HCT116 (cell line): ENCODE measurements around the gene EN2. TPM values are rescaled to one million over a fixed set of nuclear protein-coding genes. Genes with fewer than 3 reads are reported as not detected.

Experiments used
- ATAC-seq: fragments of 200-7000 bp; cut with Tn5 transposase; 2 replicates; pipeline ENCODE4 v1.9.1; 2020; ENCODE audit warnings: mild to moderate bottlenecking, moderate library complexity
- BruUV-seq: library from RNA; stranded (reverse); fragments of 400-500 nt; replicated peaks from 2 replicates; lab custom pipeline; 2021; lab: Mats Ljungman, UMichigan
- CTCF ChIA-PET: fragments of 300-600 bp; sonication (Branson Sonifier 250); formaldehyde crosslinking; loops from one replicate; lab custom pipeline; 2021; ENCODE audit warnings: antibody characterized with exemption; lab: Charles Lee
- POLR2A ChIA-PET: fragments of 300-600, 350-600 bp; sonication (Branson Sonifier 250); formaldehyde crosslinking; loops from one replicate; lab custom pipeline; 2021; ENCODE audit warnings: antibody characterized with exemption; lab: Charles Lee
- RAD21 ChIA-PET, 2 experiments: fragments of 300-600 bp; sonication (Branson Sonifier 250); formaldehyde crosslinking; loops; one replicate each; lab custom pipeline; 2023; ENCODE audit warnings: low total read pairs in 2 of 2; ENCODE audit not compliant: uncharacterized antibody in 2 of 2, unreplicated experiment in 2 of 2, low non-redundant PET in 1 of 2; lab: Charles Lee
- DNase-seq: peaks from one replicate; pipeline ENCODE4 v3.0.0-alpha.2; 2010; ENCODE audit warnings: low read depth, low spot score
- H2AFZ ChIP-seq: fragments of 200-600 bp; shearing (Covaris generic), sonication (generic); 2 replicates; pipeline ENCODE4 v1.6.1; 2017; ENCODE audit warnings: low read depth, mixed run types, mixed read lengths, antibody characterized with exemption, low read length; ENCODE audit not compliant: poor library complexity, severe bottlenecking
- H3K27ac ChIP-seq: 2 replicates; pipeline ENCODE4 v1.5.1; 2012; ENCODE audit warnings: low read depth, low read length
- H3K27me3 ChIP-seq: fragments of 200-600 bp; sonication (generic); 2 replicates; pipeline ENCODE4 v1.6.1; 2016; ENCODE audit warnings: mixed run types, low read length, mixed read lengths; ENCODE audit not compliant: insufficient read depth
- H3K36me3 ChIP-seq, 2 experiments: fragments of 200-500 bp in 1 of 2; fragments of 200-600 bp in 1 of 2; sonication (Bioruptor generic) in 1 of 2; sonication (generic) in 1 of 2; 2 replicates each; pipeline versions ENCODE4 v1.5.1 to v1.6.1; 2014 to 2016; ENCODE audit warnings: low read length in 2 of 2, inconsistent platforms in 1 of 2, mixed read lengths in 1 of 2, mixed run types in 1 of 2; ENCODE audit not compliant: insufficient read depth in 2 of 2, control insufficient read depth in 1 of 2
- H3K4me1 ChIP-seq, 2 experiments: fragments of 200-600 bp in 1 of 2; sonication (generic) in 1 of 2; 2 replicates each; pipeline versions ENCODE4 v1.5.1 to v1.6.1; 2012 to 2017; ENCODE audit warnings: low read length in 2 of 2, inconsistent platforms in 1 of 2, mild to moderate bottlenecking in 1 of 2, mixed read lengths in 1 of 2, mixed run types in 1 of 2, moderate library complexity in 1 of 2; ENCODE audit not compliant: insufficient read depth in 2 of 2, control insufficient read depth in 1 of 2
- H3K4me2 ChIP-seq: fragments of 200-600 bp; sonication (generic); 2 replicates; pipeline ENCODE4 v1.6.1; 2017; ENCODE audit warnings: mixed run types, low read length, mixed read lengths
- H3K4me3 ChIP-seq, 2 experiments: fragments of 200-600 bp in 1 of 2; sonication (generic) in 1 of 2; replicated peaks in 1 of 2; 2 replicates each; pipeline ENCODE4 v1.5.1; 2011 to 2016; ENCODE audit warnings: low read length in 2 of 2, control low read depth in 1 of 2, low read depth in 1 of 2, mild to moderate bottlenecking in 1 of 2, mixed read lengths in 1 of 2, mixed run types in 1 of 2
- H3K79me2 ChIP-seq: fragments of 200-600 bp; sonication (generic); 2 replicates; pipeline ENCODE4 v1.6.1; 2017; ENCODE audit warnings: mild to moderate bottlenecking, mixed run types, low read length, moderate library complexity, mixed read lengths; ENCODE audit not compliant: insufficient read depth
- H3K9ac ChIP-seq: fragments of 200-600 bp; sonication (generic); 2 replicates; pipeline ENCODE4 v1.6.1; 2016; ENCODE audit warnings: low read length, mixed read lengths
- H3K9me2 ChIP-seq: fragments of 200-600 bp; sonication (generic), shearing (Covaris generic); 2 replicates; pipeline ENCODE4 v1.6.1; 2017; ENCODE audit warnings: mixed run types, mild to moderate bottlenecking, moderate library complexity; ENCODE audit not compliant: insufficient read depth
- H3K9me3 ChIP-seq, 2 experiments: fragments of 200-500 bp in 1 of 2; fragments of 200-600 bp in 1 of 2; sonication (Bioruptor generic) in 1 of 2; sonication (generic) in 1 of 2; 2 replicates each; pipeline ENCODE4 v1.6.1; 2014 to 2017; ENCODE audit warnings: low read length in 2 of 2, mixed read lengths in 2 of 2, inconsistent platforms in 1 of 2, low read depth in 1 of 2, mild to moderate bottlenecking in 1 of 2, mixed run types in 1 of 2, moderate library complexity in 1 of 2; ENCODE audit not compliant: control insufficient read depth in 1 of 2, insufficient read depth in 1 of 2
- H4K20me1 ChIP-seq: fragments of 200-600 bp; sonication (generic), shearing (Covaris generic); 2 replicates; pipeline ENCODE4 v1.6.1; 2017; ENCODE audit warnings: mixed run types, mild to moderate bottlenecking, moderate library complexity; ENCODE audit not compliant: insufficient read depth
- ATF3 ChIP-seq: IDR thresholded peaks from 2 replicates; pipeline ENCODE4 v1.6.1; 2012
- ELF1 ChIP-seq: IDR thresholded peaks from 2 replicates; pipeline ENCODE4 v1.6.1; 2012; ENCODE audit warnings: low read depth, borderline replicate concordance
- EZH2 ChIP-seq: fragments of 200-600 bp; sonication (generic); IDR thresholded peaks from 2 replicates; pipeline ENCODE4 v1.6.1; 2017; ENCODE audit warnings: antibody characterized with exemption, mixed run types
- FOSL1 ChIP-seq: IDR thresholded peaks from 2 replicates; pipeline ENCODE4 v1.6.1; 2012; ENCODE audit warnings: low read depth
- JUND ChIP-seq: IDR thresholded peaks from 2 replicates; pipeline ENCODE4 v1.6.1; 2012
- POLR2A ChIP-seq: IDR thresholded peaks from 2 replicates; pipeline ENCODE4 v1.7.0; 2011; ENCODE audit warnings: borderline replicate concordance; ENCODE audit not compliant: insufficient read depth, insufficient read length; ENCODE audit errors: extremely low read depth
- POLR2AphosphoS5 ChIP-seq: IDR thresholded peaks from 2 replicates; pipeline ENCODE4 v1.6.1; 2011; ENCODE audit warnings: mild to moderate bottlenecking, low read depth, low read length, moderate library complexity
- RAD21 ChIP-seq: IDR thresholded peaks from 2 replicates; pipeline ENCODE4 v1.6.1; 2012; ENCODE audit warnings: low read depth, mild to moderate bottlenecking
- REST ChIP-seq: IDR thresholded peaks from 2 replicates; pipeline ENCODE4 v1.6.1; 2012; ENCODE audit warnings: low read depth
- TCF7L2 ChIP-seq: IDR thresholded peaks from 2 replicates; pipeline ENCODE4 v1.7.0; 2011; ENCODE audit warnings: borderline replicate concordance, inconsistent platforms; ENCODE audit not compliant: insufficient read depth, insufficient read length; ENCODE audit errors: extremely low read depth
- ZBTB33 ChIP-seq: IDR thresholded peaks from 2 replicates; pipeline ENCODE4 v1.6.1; 2011; ENCODE audit warnings: mild to moderate bottlenecking, low read length, moderate library complexity; ENCODE audit not compliant: insufficient replicate concordance; ENCODE audit errors: extremely low read depth
- intact Hi-C: fragments of 100-400 bp; cut with micrococcal nuclease; formaldehyde crosslinking; loops from 2 replicates; pipeline ENCODE4 v1.10.0; 2022
- total RNA-seq: library from RNA; stranded (reverse); gene quantifications from one replicate; pipeline ENCODE4 v1.2.1, GENCODE V29; 2021; ENCODE audit not compliant: unreplicated experiment

Gene EN2
- total RNA-seq, 1 experiment from 2014 or later, result 0.32 TPM

- TF ChIP-seq TCF7L2 (peak; percentile 87), POLR2A (peak; percentile 83), RAD21 (no peak)
- H3K27ac ChIP-seq, result no peak overlapping the region
- ATAC-seq, result no peak; the same call in 1 of the 2 replicates
- H4K20me1 ChIP-seq, result no peaks in the 10 kb centered on the region
- ChIA-PET RAD21 (no interaction called here), CTCF (interaction anchor here (1.1 to 1.2 kb wide), 2 partner anchors 16 to 353 kb away, joined by 3 read pairs; no protein-coding TSS in a partner anchor), POLR2A (no interaction called here)
- no TSS peak for BruUV-seq
- H3K4me3 ChIP-seq, result no peak overlapping the region
- DNase-seq, result peak; percentile 29
- no peaks in the 10 kb centered on the region for H3K9me2 ChIP-seq
- H3K4me2 ChIP-seq, result no peak overlapping the region
- no peak overlapping the region for H3K9ac ChIP-seq
- no peaks in the 10 kb centered on the region for H3K36me3 ChIP-seq
- no peaks in the 10 kb centered on the region; the same call in 1 of the 2 replicates for H3K27me3 ChIP-seq
- intact Hi-C loops, result loop anchor here (10.0 kb wide), 1 partner anchor 120 kb away; no protein-coding TSS in a partner anchor
- H3K9me3 ChIP-seq, result no peaks in the 10 kb centered on the region
- peaks cover 0 to 5% of the 10 kb centered on the region in 2 experiments; a peak in 1 of 4 replicates for H3K4me1 ChIP-seq
- H2AFZ ChIP-seq, result no peak overlapping the region
- H3K79me2 ChIP-seq, result no peaks in the 10 kb centered on the region
These were observed 43.1 kb upstream of the EN2 start for GRCh38 chr7:155414547-155415492.

GRCh38 chr7:155416646-155417380 lies 41.1 kb upstream of the EN2 start:
- H3K27me3 ChIP-seq, result no peaks in the 10 kb centered on the region; the same call in 1 of the 2 replicates
- RAD21 ChIA-PET, result no interaction called here
- H3K9ac ChIP-seq, result no peak overlapping the region
- no peak overlapping the region for H3K27ac ChIP-seq
- no peak overlapping the region for H3K4me3 ChIP-seq
- H3K4me1 ChIP-seq, result peaks cover 0 to 5% of the 10 kb centered on the region in 2 experiments; a peak in 1 of 4 replicates
- POLR2A ChIA-PET, result no interaction called here
- no peaks in the 10 kb centered on the region for H3K9me2 ChIP-seq
- H2AFZ ChIP-seq, result no peak overlapping the region
- H3K4me2 ChIP-seq, result no peak overlapping the region
- H4K20me1 ChIP-seq, result no peaks in the 10 kb centered on the region
- no TSS peak for BruUV-seq
- CTCF ChIA-PET, result no interaction called here
- ATAC-seq, result no peak
- intact Hi-C loops, result loop anchor here (10.0 kb wide), 1 partner anchor 118 kb away; no protein-coding TSS in a partner anchor
- H3K79me2 ChIP-seq, result no peaks in the 10 kb centered on the region
- no peak for DNase-seq
- no peaks in the 10 kb centered on the region for H3K36me3 ChIP-seq
- H3K9me3 ChIP-seq, result no peaks in the 10 kb centered on the region
- TF ChIP-seq ATF3 (no peak), FOSL1 (no peak), ZBTB33 (no peak), ELF1 (no peak), JUND (no peak), POLR2AphosphoS5 (no peak), EZH2 (no peak), REST (no peak)
